H9 (cell line): ENCODE measurements around the gene PRDM1. TPM values are rescaled to one million over a fixed set of nuclear protein-coding genes. Genes with fewer than 3 reads are reported as not detected.

ENCODE experiments used
- DNase-seq: peaks from one replicate; pipeline ENCODE4 v3.0.0-alpha.2; 2017
- H2AFZ ChIP-seq: one replicate; pipeline ENCODE4 v1.6.1; 2013; ENCODE audit warnings: mild to moderate bottlenecking, low read length, control low read depth, moderate library complexity
- H2AK5ac ChIP-seq: 2 replicates; pipeline ENCODE4 v1.6.1; 2013; ENCODE audit warnings: low read length, control low read depth, mixed read lengths; ENCODE audit not compliant: insufficient read length
- H2BK120ac ChIP-seq: one replicate; pipeline ENCODE4 v1.6.1; 2013; ENCODE audit warnings: low read depth, mild to moderate bottlenecking, low read length, control low read depth, inconsistent platforms; ENCODE audit not compliant: poor library complexity, severe bottlenecking
- H2BK12ac ChIP-seq: 2 replicates; pipeline ENCODE4 v1.6.1; 2013; ENCODE audit warnings: low read length, control low read depth, mixed read lengths, low read depth; ENCODE audit not compliant: insufficient read length
- H2BK15ac ChIP-seq: 2 replicates; pipeline ENCODE4 v1.6.1; 2013; ENCODE audit warnings: low read depth, low read length, control low read depth
- H2BK20ac ChIP-seq: one replicate; pipeline ENCODE4 v1.6.1; 2013; ENCODE audit warnings: low read depth, mild to moderate bottlenecking, low read length, control low read depth, inconsistent platforms; ENCODE audit not compliant: poor library complexity, severe bottlenecking
- H2BK5ac ChIP-seq: 2 replicates; pipeline ENCODE4 v1.6.1; 2013; ENCODE audit warnings: low read length, control low read depth, mixed read lengths; ENCODE audit not compliant: insufficient read length
- H3K14ac ChIP-seq: 2 replicates; pipeline ENCODE4 v1.6.1; 2013; ENCODE audit warnings: low read length, control low read depth; ENCODE audit not compliant: insufficient read depth
- H3K18ac ChIP-seq: 2 replicates; pipeline ENCODE4 v1.6.1; 2013; ENCODE audit warnings: low read depth, mild to moderate bottlenecking, mixed read lengths, low read length, control low read depth; ENCODE audit not compliant: insufficient read length
- H3K23ac ChIP-seq: 2 replicates; pipeline ENCODE4 v1.6.1; 2013; ENCODE audit warnings: low read length, control low read depth, mixed read lengths, low read depth; ENCODE audit not compliant: insufficient read length
- H3K23me2 ChIP-seq: 2 replicates; pipeline ENCODE4 v1.6.1; 2013; ENCODE audit warnings: low read depth, mild to moderate bottlenecking, mixed read lengths, low read length, control low read depth; ENCODE audit not compliant: insufficient read length, poor library complexity, severe bottlenecking
- H3K27ac ChIP-seq: 2 replicates; pipeline ENCODE4 v1.5.1; 2013; ENCODE audit warnings: low read length, control low read depth, mixed read lengths, low read depth; ENCODE audit not compliant: insufficient read length
- H3K27me3 ChIP-seq: 2 replicates; pipeline ENCODE4 v1.6.1; 2013; ENCODE audit warnings: low read length, control low read depth, inconsistent platforms; ENCODE audit not compliant: insufficient read depth
- H3K4ac ChIP-seq: 2 replicates; pipeline ENCODE4 v1.6.1; 2013; ENCODE audit warnings: low read depth, mild to moderate bottlenecking, control low read depth, inconsistent platforms, low read length, moderate library complexity
- H3K4me1 ChIP-seq: 2 replicates; pipeline ENCODE4 v1.6.1; 2013; ENCODE audit warnings: low read length, control low read depth, inconsistent platforms; ENCODE audit not compliant: insufficient read depth
- H3K4me2 ChIP-seq: 2 replicates; pipeline ENCODE4 v1.6.1; 2013; ENCODE audit warnings: low read length, control low read depth, mixed read lengths; ENCODE audit not compliant: insufficient read length, insufficient read depth
- H3K56ac ChIP-seq: 2 replicates; pipeline ENCODE4 v1.6.1; 2013; ENCODE audit warnings: low read depth, mild to moderate bottlenecking, mixed read lengths, low read length, control low read depth; ENCODE audit not compliant: insufficient read length
- H3K79me1 ChIP-seq: 2 replicates; pipeline ENCODE4 v1.6.1; 2013; ENCODE audit warnings: low read depth, mild to moderate bottlenecking, moderate library complexity, low read length, control low read depth, inconsistent platforms; ENCODE audit not compliant: insufficient read depth, poor library complexity, severe bottlenecking
- H3K79me2 ChIP-seq: 2 replicates; pipeline ENCODE4 v1.6.1; 2013; ENCODE audit warnings: low read length, control low read depth, inconsistent platforms; ENCODE audit not compliant: insufficient read depth
- H3K9ac ChIP-seq: 2 replicates; pipeline ENCODE4 v1.6.1; 2013; ENCODE audit warnings: low read length, control low read depth, mixed read lengths; ENCODE audit not compliant: insufficient read length; ENCODE audit errors: extremely low read depth
- H3K9me3 ChIP-seq: one replicate; pipeline ENCODE4 v1.6.1; 2013; ENCODE audit warnings: low read depth, low read length, inconsistent platforms; ENCODE audit not compliant: control insufficient read depth
- H3T11ph ChIP-seq: one replicate; pipeline ENCODE4 v1.6.1; 2013; ENCODE audit warnings: mild to moderate bottlenecking, low read length, control low read depth, inconsistent platforms
- H4K20me1 ChIP-seq: one replicate; pipeline ENCODE4 v1.6.1; 2013; ENCODE audit not compliant: control insufficient read depth, insufficient read length, insufficient read depth
- H4K5ac ChIP-seq: 2 replicates; pipeline ENCODE4 v1.6.1; 2013; ENCODE audit warnings: low read depth, mild to moderate bottlenecking, mixed read lengths, low read length, control low read depth; ENCODE audit not compliant: insufficient read length
- H4K8ac ChIP-seq: replicated peaks from 2 replicates; pipeline ENCODE4 v1.6.1; 2013; ENCODE audit warnings: low read length, control low read depth, mixed read lengths, low read depth; ENCODE audit not compliant: insufficient read length
- H4K91ac ChIP-seq: 2 replicates; pipeline ENCODE4 v1.6.1; 2013; ENCODE audit warnings: low read depth, mild to moderate bottlenecking, moderate library complexity, mixed read lengths, low read length, control low read depth; ENCODE audit not compliant: insufficient read length
- H3K27ac Mint-ChIP-seq, 3 experiments: 2 replicates in 2 of 3; 3 replicates in 1 of 3; pipeline ENCODE4 v1.8.0; 2020 to 2021; ENCODE audit warnings: mixed read lengths in 3 of 3, mild to moderate bottlenecking in 1 of 3, moderate library complexity in 1 of 3
- H3K27me3 Mint-ChIP-seq: 2 replicates; pipeline ENCODE4 v1.8.0; 2021; ENCODE audit warnings: low read depth, mild to moderate bottlenecking, moderate library complexity, mixed read lengths
- H3K36me3 Mint-ChIP-seq, 3 experiments: 2 replicates in 2 of 3; 3 replicates in 1 of 3; pipeline ENCODE4 v1.8.0; 2020 to 2021; ENCODE audit warnings: low read depth in 3 of 3, mixed read lengths in 3 of 3; ENCODE audit not compliant: insufficient read depth in 1 of 3
- H3K4me1 Mint-ChIP-seq, 2 experiments: 2 replicates each; pipeline ENCODE4 v1.8.0; 2020; ENCODE audit warnings: mixed read lengths in 2 of 2
- H3K4me3 Mint-ChIP-seq, 2 experiments: 2 replicates in 1 of 2; 3 replicates in 1 of 2; pipeline ENCODE4 v1.8.0; 2020 to 2021; ENCODE audit warnings: mild to moderate bottlenecking in 2 of 2, mixed read lengths in 2 of 2, moderate library complexity in 1 of 2
- H3K9me3 Mint-ChIP-seq, 2 experiments: 2 replicates in 1 of 2; 3 replicates in 1 of 2; pipeline ENCODE4 v1.8.0; 2020; ENCODE audit warnings: mild to moderate bottlenecking in 2 of 2, mixed read lengths in 2 of 2, moderate library complexity in 1 of 2
- CTCF ChIP-seq: fragments of 200-600 bp; sonication (generic); conservative IDR thresholded peaks from 3 replicates; pipeline ENCODE4 v1.8.0; 2021; ENCODE audit warnings: antibody characterized with exemption, mild to moderate bottlenecking
- WGBS: extraction: QIAGEN DNeasy Blood & Tissue Kit; methylation state at CpG from one replicate; pipeline ENCODE4 v1.1.7; 2013; ENCODE audit warnings: missing lambda C conversion rate, low lambda C conversion rate, mixed read lengths; ENCODE audit not compliant: insufficient read length; ENCODE audit errors: extremely low coverage; 5-methylcytosine and 5-hydroxymethylcytosine counted together
- total RNA-seq: library from RNA; stranded (reverse); gene quantifications from 2 replicates; pipeline ENCODE4 v1.2.1, GENCODE V29; 2021

The PRDM1 gene
- total RNA-seq, 1 experiment from 2014 or later, result 2.9 TPM

GRCh38 chr6:106080763-106081095, 5.4 kb upstream of the PRDM1 start:
- no peaks in the 10 kb centered on the region for H3K27me3 ChIP-seq
- peaks cover 1% of the 10 kb centered on the region; the same call in 1 of the 2 replicates for H3K4me1 ChIP-seq
- no peak overlapping the region for H2BK120ac ChIP-seq
- Mint-ChIP-seq H3K27ac (no peak overlapping the region), H3K4me3 (no peak overlapping the region), H3K27me3 (peaks cover 11% of the 10 kb centered on the region), H3K4me1 (peaks cover 31 to 32% of the 10 kb centered on the region in 2 experiments), H3K36me3 (no peaks in the 10 kb centered on the region), H3K9me3 (no peaks in the 10 kb centered on the region)
- H4K20me1 ChIP-seq, result no peaks in the 10 kb centered on the region
- H2BK20ac ChIP-seq, result no peak overlapping the region
- no peak overlapping the region for H3K56ac ChIP-seq
- no peak overlapping the region for H3K27ac ChIP-seq
- H4K5ac ChIP-seq, result no peak overlapping the region
- no peaks in the 10 kb centered on the region for H3K79me1 ChIP-seq
- no peak overlapping the region for H3K9ac ChIP-seq
- no peak overlapping the region for H3K18ac ChIP-seq
- H4K8ac ChIP-seq, result no peak overlapping the region
- no peak overlapping the region for H2BK15ac ChIP-seq
- H2AK5ac ChIP-seq, result no peak overlapping the region
- H2BK12ac ChIP-seq, result no peak overlapping the region
- DNase-seq, result no peak
- TF ChIP-seq CTCF, result no peak
- no peak overlapping the region for H2AFZ ChIP-seq
- no peak overlapping the region for H3K23ac ChIP-seq
- peaks cover 4% of the 10 kb centered on the region for H3K23me2 ChIP-seq
- H3T11ph ChIP-seq, result no peak overlapping the region
- no peak overlapping the region for H3K4ac ChIP-seq
- H3K79me2 ChIP-seq, result no peaks in the 10 kb centered on the region
- H3K4me2 ChIP-seq, result no peak overlapping the region
- no peak overlapping the region for H3K14ac ChIP-seq
- no peak overlapping the region for H2BK5ac ChIP-seq
- H3K9me3 ChIP-seq, result no peaks in the 10 kb centered on the region
- H4K91ac ChIP-seq, result no peak overlapping the region
- no CpG with 5 or more reads among the region's 3 CpGs for WGBS
